Glomerular visceral epithelial cell (primary cell): ENCODE measurements around the gene A1CF.
"Not testable (repeated sequence)": the region's sequence is repeated elsewhere in the genome, so short reads cannot be mapped to it uniquely, and the experiment has no call there.

Experiments used
- DNase-seq: peaks from one replicate; pipeline ENCODE4 v3.0.0-alpha.2; 2016; ENCODE audit errors: extremely low spot score

A1CF gene

GRCh38 chr10:50788951-50789945 is 96.2 kb downstream of the A1CF start:
- DNase-seq: peak; percentile 22

GRCh38 chr10:50787962-50788361 is 97.5 kb downstream of the A1CF start:
- not testable (repeated sequence) for DNase-seq

- not testable (repeated sequence) for DNase-seq
Observed at GRCh38 chr10:50782017-50782416, 103.4 kb downstream of the A1CF start.

GRCh38 chr10:50780036-50780435 is 105.4 kb downstream of the A1CF start:
- DNase-seq: not testable (repeated sequence)

- not testable (repeated sequence) for DNase-seq
Observed at GRCh38 chr10:50774868-50775267, 110.6 kb downstream of the A1CF start.

- not testable (repeated sequence) for DNase-seq
Observed at GRCh38 chr10:50772042-50772441, 113.4 kb downstream of the A1CF start.

GRCh38 chr10:50766774-50767513 is 118.5 kb downstream of the A1CF start:
- not testable (repeated sequence) for DNase-seq
